GM19239 (cell line): ENCODE measurements around the gene IQSEC1.

ENCODE experiments used
- DNase-seq: peaks from one replicate; pipeline ENCODE4 v3.0.0; 2011; ENCODE audit warnings: low spot score; ENCODE audit not compliant: insufficient read length
- FAIRE-seq: peaks from 2 replicates; lab custom pipeline; 2011; peaks lifted over from hg19 to GRCh38; lab: Jason Lieb, UNC

IQSEC1 gene

DNA sequence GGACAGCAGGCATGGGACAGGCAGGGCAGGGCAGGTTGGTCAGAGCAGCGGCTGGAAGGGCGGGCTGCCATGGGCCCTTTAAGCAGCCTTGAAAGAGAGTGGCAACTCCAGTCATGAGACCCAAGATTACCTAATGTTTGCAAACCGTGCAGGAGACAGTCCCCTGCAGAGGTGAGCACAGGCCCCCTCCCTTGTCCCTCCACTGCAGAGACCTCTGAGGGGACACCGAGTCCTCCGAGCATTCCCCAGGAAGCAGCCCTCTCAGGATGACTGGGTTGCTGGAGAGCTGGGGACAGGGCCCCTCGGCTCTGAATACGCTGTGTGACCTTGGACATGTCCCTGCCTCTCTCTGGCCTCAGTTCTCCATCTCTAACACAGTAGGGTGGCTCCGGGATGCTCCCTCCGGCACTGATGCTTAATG is 81.4 kb downstream of the IQSEC1 start:
- FAIRE-seq = no peak
- no peak for DNase-seq

DNA sequence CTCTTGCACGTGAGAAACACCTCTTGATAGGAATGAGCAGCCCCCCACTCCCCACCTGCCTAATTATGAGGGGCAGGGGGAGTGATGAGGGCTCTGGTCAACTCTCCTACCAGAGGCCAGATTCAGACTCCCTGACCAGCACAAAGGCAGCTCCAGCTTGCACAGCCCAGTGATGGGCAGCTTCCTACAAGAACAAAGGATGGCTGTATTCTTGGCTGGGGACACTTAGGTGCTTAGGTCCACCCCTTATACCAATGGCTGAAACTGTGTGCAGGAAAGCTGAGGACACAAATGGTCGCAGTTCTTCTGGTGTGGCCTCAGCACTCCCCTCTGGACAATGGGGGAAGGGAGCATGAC is 81.8 kb downstream of the IQSEC1 start:
- DNase-seq (no peak), FAIRE-seq (no peak)

DNA sequence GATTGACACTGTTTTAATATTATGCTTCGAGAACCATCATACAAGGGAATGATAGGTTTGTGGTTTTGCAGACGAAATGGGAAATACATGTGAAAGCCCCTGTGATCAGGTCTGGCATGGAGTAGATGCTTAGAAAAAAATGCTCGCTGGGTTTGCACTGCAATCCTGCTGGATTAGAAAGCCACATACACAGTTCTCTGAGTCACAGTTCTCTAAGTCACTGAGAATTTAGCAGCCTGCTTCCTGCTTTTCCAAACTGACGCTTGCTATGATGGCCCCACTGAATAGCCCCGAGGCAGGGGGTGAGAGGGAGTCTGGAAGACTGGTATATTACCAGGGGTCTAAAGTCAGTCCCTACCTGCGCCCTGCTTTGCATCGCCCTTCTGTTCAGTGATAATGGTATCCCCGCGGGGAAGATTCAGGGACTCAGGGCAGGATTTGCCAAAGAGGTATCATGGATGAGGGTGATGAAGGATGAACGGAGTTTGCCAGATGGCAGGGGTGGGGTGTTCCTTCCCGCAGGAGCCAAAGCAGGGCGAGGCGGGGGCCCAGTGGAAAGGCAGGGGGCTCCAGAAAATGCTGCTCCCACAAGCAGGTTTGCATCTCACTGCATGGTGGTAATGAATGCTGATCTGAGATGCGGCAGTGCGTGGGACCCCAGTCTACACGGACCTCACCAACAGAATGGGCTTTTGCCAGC is 82.3 kb downstream of the IQSEC1 start:
- DNase-seq (no peak), FAIRE-seq (no peak)

DNA sequence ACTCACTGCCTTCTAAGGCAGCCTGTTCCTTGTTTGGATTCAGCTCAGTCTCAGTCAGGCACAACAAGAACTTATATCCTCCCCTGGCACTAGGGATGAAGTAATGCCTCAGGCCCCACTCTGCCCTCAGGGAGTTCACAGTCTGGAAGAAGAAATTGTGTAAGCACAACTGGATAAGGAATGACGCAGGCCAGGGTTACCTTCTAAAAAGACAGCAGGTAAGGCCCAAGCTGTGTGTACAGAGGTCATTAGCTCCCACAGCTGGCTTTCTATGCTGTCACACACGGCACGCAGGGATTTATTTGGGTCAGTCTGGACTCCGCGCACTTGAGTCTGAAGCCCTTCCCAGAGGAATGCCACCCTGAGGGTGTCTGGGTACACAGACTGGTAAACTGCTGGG is 82.9 kb downstream of the IQSEC1 start:
- DNase-seq = no peak
- FAIRE-seq = no peak

DNA sequence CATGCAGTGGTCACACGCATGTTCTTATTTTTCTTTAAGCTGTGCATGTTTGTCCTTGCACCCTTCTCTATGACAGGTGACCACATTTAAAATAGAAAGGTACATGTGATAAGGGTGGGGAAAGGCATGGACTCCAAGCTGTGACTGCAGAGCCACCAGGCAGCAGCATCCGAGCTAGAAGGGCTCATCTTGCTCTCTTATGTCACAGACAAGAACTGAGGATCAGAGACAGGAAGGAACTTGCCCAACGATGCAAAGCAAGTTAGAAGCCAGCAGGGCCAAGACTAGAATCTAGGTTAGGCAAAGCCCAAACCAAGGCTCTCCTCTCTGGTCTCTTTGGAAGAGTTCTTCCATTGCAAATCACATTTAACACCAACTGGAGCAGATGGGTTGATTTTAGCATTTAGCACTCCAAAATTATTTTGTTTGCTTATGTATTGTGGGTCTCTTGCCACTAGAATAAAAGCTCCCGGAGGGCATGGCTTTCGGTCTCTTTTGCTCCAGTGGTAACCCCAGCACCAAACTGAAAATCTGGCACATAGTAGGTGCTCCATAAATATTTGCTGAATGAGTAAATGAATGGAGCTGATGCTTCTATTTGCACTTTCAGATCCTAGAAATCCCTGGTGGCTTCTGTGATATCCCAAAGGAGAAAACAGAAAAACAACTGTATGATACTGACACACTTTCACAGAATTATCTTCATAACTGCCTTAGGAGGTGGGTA is 84.3 kb downstream of the IQSEC1 start:
- no peak for DNase-seq

DNA sequence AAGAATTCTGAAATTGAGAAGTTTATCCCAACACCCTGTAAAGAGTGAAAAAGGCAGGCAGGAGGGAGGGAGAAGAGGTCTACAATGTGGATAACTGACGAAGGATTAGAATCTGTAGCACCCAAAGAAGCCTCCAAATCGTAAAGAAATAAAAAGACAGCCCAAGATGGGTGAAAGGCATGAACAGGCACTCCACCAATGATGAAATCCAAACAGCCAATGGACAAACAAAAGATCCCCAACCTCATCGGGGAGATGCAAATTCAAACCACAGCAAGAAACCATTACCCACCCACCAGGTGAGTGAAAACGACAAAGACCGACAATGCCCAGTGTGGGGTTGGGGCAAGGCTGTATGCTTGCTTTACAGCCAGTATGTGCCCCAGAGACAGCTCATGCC is 85.6 kb downstream of the IQSEC1 start:
- no peak for DNase-seq
- FAIRE-seq = no peak

More for the DNA sequence above, 84.3 kb downstream of the IQSEC1 start:
- no peak for FAIRE-seq

DNA sequence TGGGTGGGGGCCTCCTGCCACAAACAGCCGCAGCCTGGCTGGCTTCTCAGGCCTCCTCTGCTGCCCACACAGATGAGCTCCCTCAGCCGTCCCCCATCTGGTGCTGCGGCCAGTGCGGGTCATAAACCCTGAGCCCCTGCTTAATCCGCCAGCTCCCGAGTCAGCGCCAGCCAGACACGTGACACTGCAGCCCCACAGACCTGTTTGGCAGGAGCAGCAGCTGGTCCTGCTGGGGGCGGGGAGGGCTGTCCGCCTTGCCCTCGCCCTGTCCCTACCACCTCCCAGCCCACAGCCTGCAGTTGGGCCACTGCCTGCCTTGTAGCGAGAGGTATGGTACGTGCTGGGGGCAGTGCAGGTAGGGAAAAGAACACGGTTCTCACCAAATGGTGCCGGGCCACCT is 86.2 kb downstream of the IQSEC1 start:
- no peak for FAIRE-seq
- DNase-seq = no peak

DNA sequence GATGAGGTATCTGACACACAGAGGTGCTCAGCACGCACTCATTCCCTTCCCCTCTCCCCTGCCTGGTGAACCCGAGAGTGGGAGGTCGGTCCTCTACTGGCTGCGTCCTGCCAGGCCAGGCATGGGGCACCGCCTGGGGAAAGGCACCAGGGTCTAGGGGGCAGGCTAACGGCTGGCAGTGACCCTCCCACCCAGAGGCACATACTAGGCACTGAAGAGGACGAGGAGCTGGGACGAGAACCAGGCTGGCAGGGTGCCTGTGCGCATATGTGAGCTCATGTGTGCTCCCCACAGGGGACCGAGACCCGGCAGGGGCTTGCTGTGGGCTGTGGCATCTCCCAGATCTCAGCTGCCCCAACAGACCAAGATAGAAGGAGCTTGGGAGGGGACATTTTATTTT is 86.7 kb downstream of the IQSEC1 start:
- FAIRE-seq = no peak

DNA sequence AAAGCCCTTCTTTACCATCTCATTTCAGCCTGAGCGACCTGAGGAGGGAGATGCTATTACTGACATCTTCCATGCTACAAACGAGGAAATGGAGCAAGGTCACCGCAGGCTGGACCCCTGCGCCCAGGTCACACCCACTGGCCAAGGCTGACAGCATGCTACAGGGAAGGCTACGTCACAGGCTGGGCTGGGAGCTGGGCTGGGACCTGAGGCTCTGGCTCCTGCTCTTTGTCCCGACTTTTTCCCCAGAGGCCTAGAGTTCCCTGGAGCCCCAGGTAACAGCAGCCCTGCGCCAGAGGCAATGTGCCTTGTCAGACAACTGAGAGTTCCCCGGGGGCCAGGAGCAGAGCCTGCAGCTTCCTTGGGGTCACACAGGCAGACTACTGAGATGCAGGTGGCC is 87.2 kb downstream of the IQSEC1 start:
- DNase-seq = no peak
- FAIRE-seq = no peak

More for the DNA sequence above, 86.7 kb downstream of the IQSEC1 start:
- DNase-seq = no peak

DNA sequence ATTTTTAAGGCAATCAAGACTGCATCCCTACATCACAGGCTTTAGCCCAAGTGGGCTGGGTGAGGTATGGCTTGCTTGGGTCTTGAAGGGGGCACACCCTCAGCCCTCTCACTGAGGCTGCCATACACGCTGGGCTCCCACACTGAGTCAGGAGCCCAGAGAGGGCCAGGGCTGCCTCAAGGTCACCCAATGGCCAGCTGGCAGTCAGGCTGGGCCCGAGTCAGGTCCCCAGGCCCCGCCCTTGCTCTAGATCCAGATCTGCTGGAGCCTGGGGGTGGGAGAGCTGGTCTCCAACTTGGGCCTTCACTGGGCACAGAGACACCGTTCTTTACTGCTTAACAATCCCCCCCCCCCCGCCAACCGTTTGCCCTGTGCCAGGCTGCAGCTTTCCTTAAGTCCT is 88.1 kb downstream of the IQSEC1 start:
- DNase-seq (no peak), FAIRE-seq (no peak)

DNA sequence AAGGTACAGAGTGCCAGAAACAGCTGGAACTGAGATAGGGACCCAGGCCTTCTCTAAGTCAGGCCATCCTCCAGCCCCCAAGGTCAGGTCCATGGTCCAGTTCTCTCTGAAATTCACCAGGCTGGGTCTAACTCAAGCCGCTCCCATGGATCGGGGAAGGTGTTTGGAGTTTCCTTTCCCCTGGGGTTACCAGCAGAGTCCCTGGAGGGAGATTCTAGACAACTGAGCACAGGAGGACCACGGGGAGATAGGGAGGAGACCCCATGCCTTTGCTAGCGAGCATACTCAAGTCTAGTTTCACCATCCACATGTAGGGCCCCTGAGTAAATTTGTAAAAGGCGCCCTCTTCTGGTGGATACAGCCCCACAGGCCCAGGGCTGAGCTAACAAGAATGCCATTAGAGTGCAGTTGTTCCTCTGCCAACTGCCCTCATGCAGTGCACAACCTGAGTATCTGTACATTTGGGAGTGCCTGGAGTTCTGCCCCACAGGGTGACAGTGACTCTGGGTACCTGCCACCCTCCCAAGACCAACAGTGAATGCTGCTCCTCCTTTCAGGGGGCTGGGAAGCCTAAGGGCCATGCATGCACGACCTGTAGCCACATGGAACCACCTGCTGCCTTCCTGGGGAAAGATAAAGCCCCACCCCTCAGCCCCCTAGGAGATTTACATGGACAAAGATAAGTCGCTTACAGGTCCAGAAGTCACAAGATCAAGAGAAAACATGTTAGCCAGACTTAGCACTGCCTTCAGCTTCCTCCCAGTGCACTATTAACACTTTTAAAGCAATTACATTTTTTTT is 89.0 kb downstream of the IQSEC1 start:
- FAIRE-seq (peak; percentile 71), DNase-seq (peak; percentile 56)

DNA sequence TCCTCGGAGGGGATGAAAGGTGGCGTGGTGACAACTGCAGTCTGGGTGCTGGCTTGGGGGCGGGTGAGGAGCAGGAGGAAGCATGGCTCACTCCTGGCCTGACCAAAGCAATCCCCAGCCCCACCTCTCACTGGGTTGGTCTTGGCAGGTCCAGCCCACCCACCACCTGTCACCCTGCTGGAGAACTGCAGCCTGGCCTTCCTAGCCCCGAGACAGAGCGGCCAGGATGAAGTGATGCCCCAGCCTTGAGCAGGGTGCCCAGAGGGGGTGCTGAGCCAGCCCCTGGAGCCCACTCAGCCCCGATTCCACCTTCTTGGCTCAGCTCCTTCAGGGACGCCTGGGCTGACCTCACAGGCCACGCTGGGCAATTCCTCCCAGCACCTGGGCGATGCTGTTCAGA is 89.9 kb downstream of the IQSEC1 start:
- no peak for DNase-seq
- FAIRE-seq = no peak

DNA sequence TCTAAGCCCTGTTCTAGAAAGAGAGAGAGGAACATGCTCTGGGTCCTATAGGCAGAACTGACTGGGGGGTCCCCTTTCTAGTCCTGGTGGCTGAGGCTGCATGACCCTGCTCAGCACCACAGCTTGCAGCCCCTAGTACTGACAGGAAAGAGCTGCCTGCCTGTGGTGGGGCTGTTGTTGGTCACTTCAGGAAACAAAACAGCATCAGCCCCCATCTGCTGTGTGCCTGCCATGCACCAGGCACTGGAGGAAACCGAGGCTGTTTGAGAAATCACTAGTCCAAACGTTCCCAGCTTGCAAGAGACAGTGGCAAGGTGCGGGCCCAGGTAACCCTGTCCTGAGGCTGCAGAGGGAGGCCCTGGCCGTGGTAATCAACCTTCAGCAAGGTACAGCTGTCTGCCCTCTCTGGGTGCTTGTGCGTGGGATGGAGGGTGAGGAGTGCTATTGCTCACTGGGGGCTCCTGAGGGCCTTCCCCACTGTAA is 90.6 kb downstream of the IQSEC1 start:
- DNase-seq = no peak
- peak; percentile 4 for FAIRE-seq

DNA sequence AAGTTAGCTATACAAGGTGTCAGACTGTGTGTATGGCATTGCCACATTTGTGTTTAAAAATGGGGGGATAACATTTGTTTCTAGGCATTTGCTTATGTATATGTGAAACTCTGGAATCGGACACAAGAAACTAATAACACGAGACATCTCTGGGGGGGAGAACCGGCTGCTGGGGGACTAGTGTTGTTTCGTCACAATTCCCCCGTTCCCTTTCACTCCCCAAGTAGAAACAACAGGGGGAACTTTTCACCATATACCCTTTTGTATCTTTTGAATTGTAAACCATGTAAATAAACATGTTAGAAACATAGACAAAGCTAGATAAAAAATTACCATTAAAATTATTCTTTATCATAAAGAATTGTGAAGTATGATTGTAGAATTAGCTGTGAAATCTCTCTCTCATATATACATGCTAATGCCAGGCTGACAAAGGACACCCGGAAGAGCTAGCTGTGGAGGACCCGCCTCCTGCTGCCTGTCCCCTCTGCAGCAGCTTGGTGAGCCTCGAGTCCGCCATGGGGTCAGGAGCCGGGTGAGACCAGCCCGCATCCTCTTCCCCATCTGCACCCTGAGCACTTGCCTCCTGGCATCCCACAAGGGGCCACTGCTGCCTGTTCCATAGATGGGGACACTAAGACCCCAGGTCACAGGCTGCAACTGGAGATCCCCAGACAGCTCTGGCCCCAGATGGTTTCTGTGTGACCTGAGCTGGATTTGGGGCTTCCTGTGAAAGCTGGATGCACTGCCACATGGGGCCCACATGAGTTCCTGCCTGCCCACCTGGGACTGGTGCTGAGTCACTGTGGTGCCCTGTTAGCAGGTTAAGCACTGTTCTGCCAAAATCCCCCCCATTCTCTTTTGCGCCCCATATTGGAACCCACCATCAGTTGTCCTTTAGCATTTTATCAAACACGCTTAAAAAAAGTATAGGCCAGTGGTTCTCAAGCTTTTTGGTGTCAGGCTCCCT is 91.6 kb downstream of the IQSEC1 start:
- DNase-seq = no peak
- FAIRE-seq = no peak

DNA sequence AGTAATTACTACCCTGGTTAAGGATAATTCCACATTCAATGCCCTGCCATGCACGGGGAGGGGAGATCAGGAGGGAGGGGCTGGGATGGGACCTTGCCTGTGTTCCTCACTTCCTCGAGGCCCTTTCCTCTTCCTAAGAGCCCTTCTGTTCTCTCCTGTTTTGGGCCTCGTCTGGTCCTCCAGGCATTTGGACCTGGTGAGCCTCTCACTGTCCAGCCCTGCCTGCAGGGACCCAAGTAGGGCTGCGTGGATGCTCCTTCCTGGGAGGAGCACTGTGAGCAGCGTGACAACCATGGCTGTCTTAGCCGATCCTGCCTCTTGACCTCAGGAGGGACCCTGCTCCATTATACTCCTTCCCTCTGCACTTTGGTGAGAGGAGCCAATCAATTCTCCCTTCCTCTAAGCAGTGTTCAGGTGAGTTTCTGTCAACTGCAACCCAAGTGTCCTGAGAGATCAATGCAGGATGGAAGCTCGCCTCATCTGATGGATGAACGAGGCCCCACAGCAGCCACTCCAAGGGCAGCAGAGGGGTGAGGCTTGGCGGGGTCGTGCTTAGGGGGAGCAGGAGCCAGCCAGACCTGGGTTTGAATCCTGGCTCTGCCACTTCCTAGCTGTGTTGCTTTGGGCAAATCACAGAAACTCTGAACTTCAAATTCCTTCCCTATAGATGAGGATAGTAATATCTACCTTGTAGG is 92.5 kb downstream of the IQSEC1 start:
- no peak for DNase-seq
- FAIRE-seq = no peak

DNA sequence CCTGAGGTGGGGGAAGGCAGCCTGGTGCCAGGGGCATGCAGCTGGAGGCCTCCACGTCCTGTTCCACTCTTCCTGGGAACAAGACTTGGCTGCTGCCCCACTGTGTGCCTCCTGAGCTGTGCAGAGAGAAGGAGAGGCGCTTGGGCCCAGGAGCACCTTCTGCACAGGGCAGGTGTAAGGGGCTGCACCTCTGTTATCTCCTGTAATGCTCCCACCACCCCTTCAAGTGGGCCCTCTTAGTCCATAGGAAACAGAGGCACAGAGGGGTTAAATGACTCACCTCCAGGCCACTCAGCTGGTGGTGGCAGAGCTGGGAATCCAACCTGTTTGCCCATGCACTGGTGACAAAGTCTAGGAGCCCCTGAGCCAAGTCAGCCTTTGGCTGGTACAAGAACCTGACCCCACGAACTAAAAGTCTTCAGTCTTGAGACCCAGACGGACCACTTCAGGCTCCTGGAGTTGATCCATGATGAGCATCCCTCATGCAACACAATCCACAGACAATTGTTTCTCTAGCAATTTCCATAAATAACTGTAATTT is 93.2 kb downstream of the IQSEC1 start:
- FAIRE-seq = no peak

DNA sequence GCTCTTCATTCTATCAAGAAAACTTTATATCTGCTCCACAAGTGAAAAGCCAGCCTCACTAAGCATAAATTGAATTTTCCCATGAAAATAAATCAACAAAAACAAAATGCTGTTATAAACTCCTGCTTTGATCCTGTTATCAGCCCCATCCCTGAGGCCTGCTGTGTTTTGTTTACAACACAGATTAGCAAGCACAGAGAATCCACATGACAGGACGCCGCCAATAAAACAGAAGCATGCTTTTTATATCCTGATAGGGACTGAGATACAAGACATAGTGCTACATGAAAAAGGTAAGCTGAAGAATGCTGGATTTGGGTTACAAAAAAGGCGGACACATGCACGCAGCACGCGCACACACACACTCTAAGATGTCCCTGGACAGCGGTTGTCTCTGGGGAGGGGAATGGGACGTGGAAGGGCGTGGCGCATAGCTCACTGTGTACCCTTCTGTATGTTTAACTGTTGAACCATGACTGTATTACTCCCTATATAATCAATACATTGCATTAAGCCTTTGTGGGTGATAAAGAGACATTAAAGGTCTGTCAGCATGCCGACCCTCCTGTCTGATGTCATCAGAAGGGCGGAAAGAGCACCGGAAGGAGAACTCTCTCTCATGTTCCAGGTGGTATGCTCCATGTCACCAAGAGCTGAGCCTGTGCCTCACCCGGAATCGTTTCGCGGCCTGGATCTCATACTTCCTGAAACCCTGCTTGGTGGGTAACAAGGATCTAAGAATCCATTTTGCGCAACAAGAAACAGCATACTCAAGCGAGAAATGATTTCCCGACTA is 93.9 kb downstream of the IQSEC1 start:
- FAIRE-seq = no peak
- DNase-seq = no peak

More for the DNA sequence above, 93.2 kb downstream of the IQSEC1 start:
- no peak for DNase-seq

DNA sequence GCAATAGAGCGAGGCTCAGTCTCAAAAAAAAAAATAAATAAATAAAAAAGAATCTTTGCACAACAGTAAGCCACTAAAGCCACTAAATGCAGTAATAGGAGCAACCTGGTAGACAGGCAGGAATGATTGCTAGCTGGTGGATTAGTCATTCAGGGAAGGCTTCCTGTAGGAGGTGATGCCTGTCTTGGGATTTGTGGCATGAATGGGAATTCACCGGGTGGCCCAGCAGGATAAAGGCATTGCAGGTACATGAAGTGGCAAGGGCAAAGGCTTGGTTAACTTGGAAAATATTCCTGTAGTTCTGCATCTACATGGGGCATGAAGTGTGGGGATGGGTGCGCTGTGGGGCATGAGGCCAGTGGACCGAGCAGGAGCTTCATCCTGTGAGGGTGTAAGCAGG is 94.5 kb downstream of the IQSEC1 start:
- no peak for FAIRE-seq
- DNase-seq = no peak
